Karpas-422 (cell line): ENCODE data around the gene MAN2A1. TPM values are rescaled to one million over a fixed set of nuclear protein-coding genes. Genes with fewer than 3 reads are reported as not detected.

Experiments used
- DNase-seq: peaks from one replicate; pipeline ENCODE4 v3.0.0-alpha.2; 2015
- H2AFZ ChIP-seq: fragments of 200-600 bp; sonication (generic); 2 replicates; pipeline ENCODE4 v1.6.1; 2014; ENCODE audit warnings: antibody characterized with exemption, low read length, mixed read lengths
- H3K27ac ChIP-seq: fragments of 200-600 bp; sonication (generic); 2 replicates; pipeline ENCODE4 v1.5.1; 2014; ENCODE audit warnings: mild to moderate bottlenecking, low read length, moderate library complexity
- H3K27me3 ChIP-seq: fragments of 200-600 bp; sonication (generic); 2 replicates; pipeline ENCODE4 v1.6.1; 2014; ENCODE audit warnings: low read length, mixed read lengths
- H3K36me3 ChIP-seq: fragments of 200-600 bp; sonication (generic); 2 replicates; pipeline ENCODE4 v1.6.1; 2014; ENCODE audit warnings: low read length, mixed read lengths; ENCODE audit not compliant: insufficient read depth
- H3K4me1 ChIP-seq: fragments of 200-600 bp; sonication (generic); 2 replicates; pipeline ENCODE4 v1.6.1; 2014; ENCODE audit warnings: mild to moderate bottlenecking, low read length, mixed read lengths
- H3K4me2 ChIP-seq: fragments of 200-600 bp; sonication (generic); 2 replicates; pipeline ENCODE4 v1.6.1; 2014; ENCODE audit warnings: low read length, low read depth, mild to moderate bottlenecking; ENCODE audit not compliant: poor library complexity, severe bottlenecking
- H3K4me3 ChIP-seq: fragments of 200-600 bp; sonication (generic); 2 replicates; pipeline ENCODE4 v1.5.1; 2014; ENCODE audit warnings: mild to moderate bottlenecking, antibody characterized with exemption, low read length, mixed read lengths
- H3K79me2 ChIP-seq: fragments of 200-600 bp; sonication (generic); 2 replicates; pipeline ENCODE4 v1.6.1; 2014; ENCODE audit warnings: mild to moderate bottlenecking, low read length, mixed read lengths
- H3K9ac ChIP-seq: fragments of 200-600 bp; sonication (generic); 2 replicates; pipeline ENCODE4 v1.6.0; 2014; ENCODE audit warnings: low read length
- H3K9me2 ChIP-seq: fragments of 200-600 bp; sonication (generic), shearing (Covaris generic); replicated peaks from 2 replicates; pipeline ENCODE4 v1.6.0; 2014; ENCODE audit warnings: mild to moderate bottlenecking, low read length, moderate library complexity; ENCODE audit not compliant: insufficient read depth
- H3K9me3 ChIP-seq: fragments of 300-700, 200-600 bp; sonication (generic); 2 replicates; pipeline ENCODE4 v1.6.1; 2014; ENCODE audit warnings: low read length, mixed read lengths
- H4K20me1 ChIP-seq: fragments of 200-600 bp; sonication (generic); 2 replicates; pipeline ENCODE4 v1.6.1; 2014; ENCODE audit warnings: mild to moderate bottlenecking, antibody characterized with exemption, low read length, low read depth; ENCODE audit not compliant: insufficient read depth
- total RNA-seq: library from RNA; depleted of rRNA; stranded (reverse); fragments of >200 nt; shearing (Covaris generic); gene quantifications from 2 replicates; pipeline ENCODE4 v1.2.3, GENCODE V29; 2014; ENCODE audit warnings: low replicate concordance

The MAN2A1 gene
- total RNA-seq, 1 experiment from 2014 or later: 20.3 TPM

GRCh38 chr5:109711673-109712072 lies 21.9 kb downstream of the MAN2A1 start:
- Histone ChIP-seq H3K36me3 (no peaks in the 10 kb centered on the region), H3K9me2 (no peaks in the 10 kb centered on the region), H3K9me3 (no peaks in the 10 kb centered on the region), H3K79me2 (no peaks in the 10 kb centered on the region), H3K4me3 (no peak overlapping the region), H3K4me1 (peaks cover 6% of the 10 kb centered on the region), H2AFZ (no peak overlapping the region), H3K27me3 (no peaks in the 10 kb centered on the region), H3K4me2 (no peak overlapping the region), H4K20me1 (0 out of 2 replicates have a peak, but pooled peaks cover 7% of the 10 kb centered on the region), H3K27ac (no peak overlapping the region), H3K9ac (no peak overlapping the region)
- DNase-seq: no peak

- no peak overlapping the region for H3K4me3 ChIP-seq
- no peak for DNase-seq
- no peak overlapping the region for H3K27ac ChIP-seq
- no peak overlapping the region for H2AFZ ChIP-seq
- no peak overlapping the region for H3K9ac ChIP-seq
- H3K36me3 ChIP-seq: no peaks in the 10 kb centered on the region
- 0 out of 2 replicates have a peak, but pooled peaks cover 7% of the 10 kb centered on the region for H4K20me1 ChIP-seq
- H3K4me2 ChIP-seq: no peak overlapping the region
- no peaks in the 10 kb centered on the region for H3K9me2 ChIP-seq
- H3K4me1 ChIP-seq: peaks cover 7% of the 10 kb centered on the region
- no peaks in the 10 kb centered on the region for H3K79me2 ChIP-seq
- H3K9me3 ChIP-seq: no peaks in the 10 kb centered on the region
- H3K27me3 ChIP-seq: no peaks in the 10 kb centered on the region
Observed at GRCh38 chr5:109713453-109713852, 23.7 kb downstream of the MAN2A1 start.

- Histone ChIP-seq H3K4me3 (no peak overlapping the region), H3K9me3 (no peaks in the 10 kb centered on the region), H3K27me3 (no peaks in the 10 kb centered on the region), H2AFZ (no peak overlapping the region), H3K79me2 (no peaks in the 10 kb centered on the region), H3K36me3 (no peaks in the 10 kb centered on the region), H3K27ac (no peak overlapping the region), H4K20me1 (0 out of 2 replicates have a peak, but pooled peaks cover 7% of the 10 kb centered on the region), H3K9ac (no peak overlapping the region), H3K4me1 (peaks cover 7% of the 10 kb centered on the region), H3K4me2 (no peak overlapping the region), H3K9me2 (no peaks in the 10 kb centered on the region)
- no peak for DNase-seq
Observed at GRCh38 chr5:109714592-109714991, 24.9 kb downstream of the MAN2A1 start.

- no peak overlapping the region for H3K27ac ChIP-seq
- DNase-seq: no peak
- H4K20me1 ChIP-seq: no peaks in the 10 kb centered on the region
- no peaks in the 10 kb centered on the region for H3K36me3 ChIP-seq
- H3K4me3 ChIP-seq: no peak overlapping the region
- no peaks in the 10 kb centered on the region for H3K9me3 ChIP-seq
- H3K4me2 ChIP-seq: no peak overlapping the region
- no peak overlapping the region for H2AFZ ChIP-seq
- H3K4me1 ChIP-seq: peaks cover 7% of the 10 kb centered on the region
- no peaks in the 10 kb centered on the region for H3K79me2 ChIP-seq
- H3K9me2 ChIP-seq: no peaks in the 10 kb centered on the region
- H3K27me3 ChIP-seq: no peaks in the 10 kb centered on the region
- no peak overlapping the region for H3K9ac ChIP-seq
Observed at GRCh38 chr5:109718216-109718615, 28.5 kb downstream of the MAN2A1 start.

GRCh38 chr5:109718632-109719031 lies 28.9 kb downstream of the MAN2A1 start:
- no peaks in the 10 kb centered on the region for H3K79me2 ChIP-seq
- H4K20me1 ChIP-seq: no peaks in the 10 kb centered on the region
- H3K9me2 ChIP-seq: no peaks in the 10 kb centered on the region
- H3K4me2 ChIP-seq: no peak overlapping the region
- H3K4me3 ChIP-seq: no peak overlapping the region
- peaks cover 7% of the 10 kb centered on the region for H3K4me1 ChIP-seq
- no peak overlapping the region for H3K27ac ChIP-seq
- H3K36me3 ChIP-seq: no peaks in the 10 kb centered on the region
- no peaks in the 10 kb centered on the region for H3K9me3 ChIP-seq
- no peaks in the 10 kb centered on the region for H3K27me3 ChIP-seq
- H3K9ac ChIP-seq: no peak overlapping the region
- no peak for DNase-seq
- no peak overlapping the region for H2AFZ ChIP-seq

GRCh38 chr5:109719978-109720377 lies 30.3 kb downstream of the MAN2A1 start:
- Histone ChIP-seq H3K9me2 (no peaks in the 10 kb centered on the region), H3K27me3 (no peaks in the 10 kb centered on the region), H3K9ac (no peak overlapping the region), H3K4me1 (peaks cover 7% of the 10 kb centered on the region), H3K27ac (no peak overlapping the region), H2AFZ (no peak overlapping the region), H3K79me2 (no peaks in the 10 kb centered on the region), H3K9me3 (no peaks in the 10 kb centered on the region), H3K36me3 (no peaks in the 10 kb centered on the region), H4K20me1 (no peaks in the 10 kb centered on the region), H3K4me3 (no peak overlapping the region), H3K4me2 (no peak overlapping the region)
- DNase-seq: no peak

GRCh38 chr5:109721741-109722140 lies 32.0 kb downstream of the MAN2A1 start:
- Histone ChIP-seq H3K4me3 (no peak overlapping the region), H3K79me2 (no peaks in the 10 kb centered on the region), H4K20me1 (no peaks in the 10 kb centered on the region), H3K27ac (no peak overlapping the region), H2AFZ (no peak overlapping the region), H3K9me3 (no peaks in the 10 kb centered on the region), H3K9me2 (no peaks in the 10 kb centered on the region), H3K27me3 (no peaks in the 10 kb centered on the region), H3K36me3 (no peaks in the 10 kb centered on the region), H3K4me1 (no peaks in the 10 kb centered on the region), H3K9ac (no peak overlapping the region), H3K4me2 (no peak overlapping the region)
- DNase-seq: no peak

GRCh38 chr5:109723606-109724005 lies 33.9 kb downstream of the MAN2A1 start:
- H3K27me3 ChIP-seq: no peaks in the 10 kb centered on the region
- no peak overlapping the region for H3K4me2 ChIP-seq
- H3K9ac ChIP-seq: no peak overlapping the region
- no peak overlapping the region for H3K4me3 ChIP-seq
- no peak for DNase-seq
- no peaks in the 10 kb centered on the region for H3K36me3 ChIP-seq
- H3K79me2 ChIP-seq: no peaks in the 10 kb centered on the region
- H3K9me3 ChIP-seq: no peaks in the 10 kb centered on the region
- no peak overlapping the region for H2AFZ ChIP-seq
- no peaks in the 10 kb centered on the region for H3K4me1 ChIP-seq
- no peaks in the 10 kb centered on the region for H3K9me2 ChIP-seq
- H3K27ac ChIP-seq: no peak overlapping the region
- H4K20me1 ChIP-seq: no peaks in the 10 kb centered on the region

- Histone ChIP-seq H3K9me3 (no peaks in the 10 kb centered on the region), H3K9ac (no peak overlapping the region), H3K27ac (no peak overlapping the region), H3K79me2 (no peaks in the 10 kb centered on the region), H3K4me2 (no peak overlapping the region), H4K20me1 (no peaks in the 10 kb centered on the region), H3K36me3 (no peaks in the 10 kb centered on the region), H3K27me3 (no peaks in the 10 kb centered on the region), H3K9me2 (no peaks in the 10 kb centered on the region), H3K4me3 (no peak overlapping the region), H3K4me1 (no peaks in the 10 kb centered on the region), H2AFZ (no peak overlapping the region)
- DNase-seq: no peak
Observed at GRCh38 chr5:109725135-109725534, 35.4 kb downstream of the MAN2A1 start.
